Type B pancreatic cell (in vitro differentiated cells): Measurements from ENCODE around the gene AMT. TPM values are rescaled to one million over a fixed set of nuclear protein-coding genes. Genes with fewer than 3 reads are reported as not detected.
A peak's percentile ranks its signal among the peaks of the same experiment; 100 is the strongest.

Experiments
- DNase-seq: peaks from one replicate; pipeline ENCODE4 v3.0.0; 2021; ENCODE audit warnings: mixed read lengths; ENCODE audit not compliant: unreplicated experiment; ENCODE audit errors: extremely low spot score
- H3K27ac Mint-ChIP-seq: 2 replicates; pipeline ENCODE4 v1.8.0; 2021; ENCODE audit warnings: mild to moderate bottlenecking, mixed read lengths
- H3K27me3 Mint-ChIP-seq: 2 replicates; pipeline ENCODE4 v1.8.0; 2021; ENCODE audit warnings: mixed read lengths
- H3K36me3 Mint-ChIP-seq: 2 replicates; pipeline ENCODE4 v1.8.0; 2021; ENCODE audit warnings: mixed read lengths
- H3K4me1 Mint-ChIP-seq: one replicate; pipeline ENCODE4 v1.8.0; 2021; ENCODE audit warnings: mixed read lengths; ENCODE audit not compliant: unreplicated experiment
- H3K4me3 Mint-ChIP-seq: 2 replicates; pipeline ENCODE4 v1.8.0; 2021; ENCODE audit warnings: mild to moderate bottlenecking, mixed read lengths
- H3K9me3 Mint-ChIP-seq: 2 replicates; pipeline ENCODE4 v1.8.0; 2021; ENCODE audit warnings: mixed read lengths
- CTCF ChIP-seq: fragments of 200-600 bp; sonication (generic); conservative IDR thresholded peaks from 2 replicates; pipeline ENCODE4 v1.5.0; 2021; ENCODE audit warnings: antibody characterized with exemption, mild to moderate bottlenecking
- total RNA-seq: library from RNA; stranded (reverse); gene quantifications from 2 replicates; pipeline ENCODE4 v1.2.1, GENCODE V29; 2021; ENCODE audit warnings: low replicate concordance

Gene AMT
- total RNA-seq, 1 donor from 2014 or later = 21.6 TPM

GRCh38 chr3:49412632-49413337 is 9.5 kb downstream of the AMT start:
- no peaks in the 10 kb centered on the region for H3K27me3 Mint-ChIP-seq

GRCh38 chr3:49411968-49412631 is 10.2 kb downstream of the AMT start, which contains the start of the genes RHOA and TCTA:
Gene RHOA, minus strand, starts transcription at chr3:49411976. Its CDS starts 36,387 bp downstream, at chr3:49375589.
Gene TCTA, plus strand, starts transcription at chr3:49412423. Its CDS starts 4 bp downstream, at chr3:49412427.
- Mint-ChIP-seq H3K27ac (peak within 1 kb of the TSS; percentile 95), H3K4me1 (peaks cover 43% of the 10 kb centered on the region), H3K4me3 (peak within 1 kb of the TSS; percentile 98), H3K36me3 (peaks cover 12% of the 10 kb centered on the region), H3K9me3 (no peaks in the 10 kb centered on the region), H3K27me3 (no peaks in the 10 kb centered on the region)
- no peak for TF ChIP-seq CTCF
- DNase-seq = peak; percentile 98

More at GRCh38 chr3:49412632-49413337, 9.5 kb downstream of the AMT start:
- Mint-ChIP-seq H3K4me1 (peaks cover 38% of the 10 kb centered on the region), H3K27ac (peak overlapping the region; percentile 94), H3K9me3 (no peaks in the 10 kb centered on the region), H3K36me3 (peaks cover 12% of the 10 kb centered on the region), H3K4me3 (peak overlapping the region; percentile 92)
- TF ChIP-seq CTCF = no peak
- no peak for DNase-seq

- Mint-ChIP-seq H3K4me1 (peaks cover 43% of the 10 kb centered on the region), H3K27ac (peak overlapping the region; percentile 94), H3K36me3 (peaks cover 12% of the 10 kb centered on the region), H3K27me3 (no peaks in the 10 kb centered on the region), H3K9me3 (no peaks in the 10 kb centered on the region), H3K4me3 (peak overlapping the region; percentile 98)
- DNase-seq = peak; percentile 72
- TF ChIP-seq CTCF = no peak
Measured at GRCh38 chr3:49411535-49411967, 10.7 kb downstream of the AMT start.

GRCh38 chr3:49410846-49411534 is 11.3 kb downstream of the AMT start:
- peaks cover 16% of the 10 kb centered on the region for H3K36me3 Mint-ChIP-seq
- H3K9me3 Mint-ChIP-seq = no peaks in the 10 kb centered on the region
- DNase-seq = no peak
- peaks cover 43% of the 10 kb centered on the region for H3K4me1 Mint-ChIP-seq
- no peak for TF ChIP-seq CTCF
- peak overlapping the region; percentile 95 for H3K27ac Mint-ChIP-seq
- peak overlapping the region; percentile 98 for H3K4me3 Mint-ChIP-seq
- no peaks in the 10 kb centered on the region for H3K27me3 Mint-ChIP-seq

- H3K27ac Mint-ChIP-seq = peak overlapping the region; percentile 95
- H3K4me1 Mint-ChIP-seq = peaks cover 46% of the 10 kb centered on the region
- DNase-seq = no peak
- peak overlapping the region; percentile 98 for H3K4me3 Mint-ChIP-seq
- H3K27me3 Mint-ChIP-seq = no peaks in the 10 kb centered on the region
- H3K9me3 Mint-ChIP-seq = no peaks in the 10 kb centered on the region
- no peak for TF ChIP-seq CTCF
- H3K36me3 Mint-ChIP-seq = peaks cover 20% of the 10 kb centered on the region
Measured at GRCh38 chr3:49410066-49410845, 12.0 kb downstream of the AMT start.
